RPMI8226 (cell line): ENCODE results near the gene PACSIN1.

Experiments
- DNase-seq: peaks from one replicate; pipeline ENCODE4 v3.0.0-alpha.2; 2015

PACSIN1 gene, protein sequence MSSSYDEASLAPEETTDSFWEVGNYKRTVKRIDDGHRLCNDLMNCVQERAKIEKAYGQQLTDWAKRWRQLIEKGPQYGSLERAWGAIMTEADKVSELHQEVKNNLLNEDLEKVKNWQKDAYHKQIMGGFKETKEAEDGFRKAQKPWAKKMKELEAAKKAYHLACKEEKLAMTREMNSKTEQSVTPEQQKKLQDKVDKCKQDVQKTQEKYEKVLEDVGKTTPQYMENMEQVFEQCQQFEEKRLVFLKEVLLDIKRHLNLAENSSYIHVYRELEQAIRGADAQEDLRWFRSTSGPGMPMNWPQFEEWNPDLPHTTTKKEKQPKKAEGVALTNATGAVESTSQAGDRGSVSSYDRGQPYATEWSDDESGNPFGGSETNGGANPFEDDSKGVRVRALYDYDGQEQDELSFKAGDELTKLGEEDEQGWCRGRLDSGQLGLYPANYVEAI

DNA sequence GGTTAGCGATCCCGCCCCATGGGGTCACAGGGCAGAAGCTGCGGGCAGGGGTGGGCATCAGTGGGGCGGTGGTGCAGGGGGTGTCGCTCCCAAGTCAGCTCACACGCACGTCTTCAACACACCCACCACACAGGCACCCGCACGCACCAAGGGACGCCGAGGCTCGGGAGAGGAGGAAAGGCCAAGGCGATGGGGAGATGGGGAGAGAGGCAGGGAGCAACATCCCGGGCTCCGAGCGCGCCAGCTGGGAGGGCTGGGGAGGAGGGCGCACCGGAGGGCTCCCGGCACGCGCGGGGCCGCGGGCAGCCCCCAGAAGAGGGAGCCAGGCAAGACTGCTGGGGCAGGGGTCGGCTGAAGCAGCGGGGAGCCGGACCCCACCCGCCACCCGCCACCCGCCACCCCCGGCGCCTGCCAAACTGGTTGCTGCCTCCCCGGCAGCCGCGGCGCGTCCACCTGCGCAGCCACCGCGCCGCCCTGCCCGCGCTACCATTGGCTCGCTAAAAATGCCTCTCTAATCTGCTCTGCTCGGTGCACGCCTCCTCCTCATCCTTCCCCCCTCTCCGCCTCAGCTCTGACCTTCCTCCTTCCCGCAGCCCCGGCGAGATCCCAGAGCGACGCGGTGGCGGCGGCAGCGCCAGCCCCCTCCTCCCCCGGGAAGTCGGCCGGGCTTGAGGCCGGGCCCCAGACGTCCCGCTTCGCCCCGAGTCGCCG is at the start of gene PACSIN1:
PACSIN1 (plus strand) TSS at position 546 of the 711 bp plus-strand sequence. CDS start 60,230 bp downstream, outside the sequence.
- peak; percentile 80 for DNase-seq

DNA sequence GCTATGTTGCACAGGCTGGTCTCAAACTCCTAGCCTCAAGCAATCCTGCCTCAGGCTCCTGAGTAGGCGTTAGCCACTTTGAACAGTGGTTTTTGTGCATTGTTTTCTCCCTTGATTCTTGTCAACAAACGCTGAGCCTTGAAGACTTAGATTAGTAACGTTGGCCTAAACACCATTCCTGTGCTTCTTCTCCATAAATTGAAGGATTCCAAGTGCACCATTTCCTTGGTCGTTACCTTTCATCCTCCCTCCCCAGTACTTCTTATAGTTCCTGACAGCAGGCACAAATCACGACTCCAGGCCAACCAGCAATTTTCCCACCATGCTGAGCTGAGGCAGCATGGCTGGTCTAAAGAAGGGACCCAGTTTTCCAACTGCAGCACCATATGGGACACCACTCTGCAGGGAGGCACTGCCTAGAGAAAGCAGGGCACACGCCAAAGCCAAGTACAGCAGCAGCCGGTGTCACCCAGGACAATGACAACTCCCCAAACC is 49.0 kb upstream of the PACSIN1 start:
- no peak for DNase-seq

DNA sequence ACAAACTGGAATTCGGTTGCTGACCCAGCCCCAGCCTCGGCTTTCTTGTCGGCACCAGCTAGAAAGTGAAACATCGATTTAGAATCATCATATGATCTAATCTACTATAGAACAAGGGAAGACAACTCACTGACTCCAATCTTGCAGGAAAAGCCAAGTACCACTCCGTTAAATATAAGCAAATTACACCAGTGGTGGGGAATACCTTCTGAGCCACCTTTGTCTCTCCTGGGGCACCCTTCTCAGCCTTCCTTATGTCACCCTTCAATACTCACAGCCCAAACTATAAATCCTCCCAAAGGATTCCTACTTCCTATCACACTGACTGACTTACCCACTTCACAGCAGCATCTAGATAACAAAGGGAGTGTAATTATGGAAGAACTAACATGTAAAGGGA is 47.5 kb upstream of the PACSIN1 start:
- no peak for DNase-seq

DNA sequence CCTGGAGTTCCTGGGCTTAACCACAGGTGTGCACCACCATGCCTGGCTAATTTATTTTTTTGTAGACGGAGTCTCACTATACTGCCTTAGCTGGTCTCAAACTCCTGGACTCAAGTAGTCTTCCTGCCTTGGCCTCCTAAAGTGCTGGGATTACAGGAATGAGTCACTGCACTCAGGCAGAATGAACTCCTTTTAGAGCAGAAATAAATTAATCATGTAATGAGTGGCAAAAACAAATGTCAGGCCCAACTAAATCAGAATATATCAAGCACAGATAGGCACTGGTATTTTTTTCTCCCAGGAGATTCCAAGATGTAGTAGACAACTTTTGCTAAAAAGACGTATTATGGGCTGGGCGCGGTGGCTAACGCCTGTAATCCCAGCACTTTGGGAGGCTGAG is 42.6 kb upstream of the PACSIN1 start:
- no peak for DNase-seq

DNA sequence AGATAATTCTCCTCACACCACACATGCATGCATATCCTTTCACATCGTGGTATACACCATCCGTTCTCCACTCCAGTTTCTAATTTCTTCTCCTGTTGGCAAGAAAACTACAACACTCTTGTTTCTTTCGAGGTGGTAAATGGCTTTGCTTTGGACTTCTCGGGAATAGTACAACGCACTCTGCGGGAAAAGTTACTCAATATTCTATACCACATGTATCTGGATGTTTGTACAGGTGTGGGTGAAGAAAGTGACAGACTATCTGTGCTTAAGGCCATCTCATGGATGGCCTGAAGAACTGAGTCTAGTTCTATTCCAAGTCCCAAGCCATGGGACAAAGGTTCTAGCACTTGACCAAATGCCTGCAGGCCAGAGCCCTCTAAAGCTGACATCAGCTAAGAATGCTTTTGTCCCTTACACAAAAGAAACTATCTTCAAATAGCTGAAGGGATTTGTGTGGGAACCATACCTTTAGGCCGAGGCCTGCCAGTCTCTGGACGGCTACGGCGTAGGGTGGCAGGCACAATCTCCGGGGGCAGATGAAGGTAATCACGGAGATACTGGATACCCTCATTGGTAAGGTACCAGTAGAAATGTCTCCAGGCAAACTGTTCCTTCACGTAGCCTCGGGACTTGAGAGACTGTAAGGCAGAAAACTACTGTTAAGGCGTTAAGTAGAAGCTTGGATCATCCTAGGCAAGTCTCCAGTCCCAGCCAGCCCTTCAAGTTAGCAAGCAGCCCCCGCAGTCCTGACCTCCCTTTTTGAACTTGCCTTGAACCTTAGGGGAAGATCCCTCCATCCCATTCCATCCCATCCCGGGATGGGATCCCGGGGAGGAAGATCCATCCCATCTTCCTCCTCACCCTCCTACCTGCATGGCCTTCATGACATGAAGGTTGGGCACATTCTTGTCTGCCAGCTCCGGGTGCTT is 41.4 kb upstream of the PACSIN1 start:
- no peak for DNase-seq

- peak; percentile 17 for DNase-seq
Measured at GRCh38 chr6:34425132-34425497, 40.8 kb upstream of the PACSIN1 start.

- DNase-seq: peak; percentile 95
Measured at GRCh38 chr6:34425498-34426410, 40.1 kb upstream of the PACSIN1 start, which contains the start of gene RPS10. RPS10 (minus strand) TSS chr6:34426069; CDS start chr6:34425221, 848 bp downstream.

- no peak for DNase-seq
Measured at GRCh38 chr6:34435916-34436315, 30.0 kb upstream of the PACSIN1 start.

DNA sequence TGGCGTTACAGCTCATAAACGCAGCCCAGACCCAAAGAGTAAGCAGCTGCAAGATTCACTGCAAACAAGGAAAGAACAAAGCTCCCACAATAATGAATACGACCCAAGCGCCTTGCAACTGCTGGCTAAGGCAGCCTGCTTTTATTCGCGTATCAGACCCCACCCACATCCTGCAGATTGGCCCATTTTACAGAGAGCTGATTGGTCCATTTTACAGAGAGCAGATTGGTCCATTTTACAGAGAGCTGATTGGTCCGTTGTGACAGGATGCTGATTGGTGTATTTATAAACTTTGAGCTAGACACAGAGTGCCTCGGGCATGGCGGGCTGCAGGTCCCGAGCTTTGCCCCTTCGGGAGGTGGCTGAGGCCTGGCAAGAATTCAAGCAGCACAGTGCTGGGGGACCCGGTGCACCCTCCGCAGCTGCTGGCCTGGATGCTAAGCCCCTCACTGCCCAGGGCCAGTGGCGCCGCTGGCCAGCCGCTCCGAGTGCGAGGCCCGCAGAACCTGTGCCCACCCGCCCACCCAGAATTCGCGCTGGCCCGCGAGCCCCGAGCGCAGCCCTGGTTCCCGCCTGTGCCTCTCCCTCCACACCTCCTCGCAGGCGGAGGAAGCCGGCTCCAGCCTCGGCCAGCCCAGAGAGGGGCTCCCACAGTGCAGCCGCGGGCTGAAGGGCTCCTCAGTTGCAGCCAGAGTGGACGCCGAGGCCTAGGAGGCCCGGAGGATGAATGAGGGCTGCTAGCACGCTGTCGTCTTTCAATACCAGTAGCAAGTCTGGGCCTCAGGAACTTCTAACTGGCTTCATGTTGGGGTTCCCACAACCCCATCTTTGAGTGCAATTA is 28.9 kb upstream of the PACSIN1 start:
- no peak for DNase-seq

DNA sequence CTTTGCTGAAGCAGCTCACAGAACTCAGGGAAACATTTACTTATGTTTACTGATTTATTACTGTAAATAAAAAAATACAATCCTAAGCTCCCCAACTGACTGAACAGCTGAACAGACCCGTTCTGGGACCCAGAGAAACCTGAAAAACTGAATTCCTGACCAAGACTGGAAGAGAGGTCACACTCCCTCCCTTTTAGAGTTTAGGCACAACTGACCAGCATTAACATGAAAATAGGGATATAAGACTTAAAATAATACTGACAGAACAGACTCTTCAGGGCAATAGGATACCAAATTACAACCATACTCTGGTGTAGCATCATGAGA is 28.3 kb upstream of the PACSIN1 start:
- no peak for DNase-seq

DNA sequence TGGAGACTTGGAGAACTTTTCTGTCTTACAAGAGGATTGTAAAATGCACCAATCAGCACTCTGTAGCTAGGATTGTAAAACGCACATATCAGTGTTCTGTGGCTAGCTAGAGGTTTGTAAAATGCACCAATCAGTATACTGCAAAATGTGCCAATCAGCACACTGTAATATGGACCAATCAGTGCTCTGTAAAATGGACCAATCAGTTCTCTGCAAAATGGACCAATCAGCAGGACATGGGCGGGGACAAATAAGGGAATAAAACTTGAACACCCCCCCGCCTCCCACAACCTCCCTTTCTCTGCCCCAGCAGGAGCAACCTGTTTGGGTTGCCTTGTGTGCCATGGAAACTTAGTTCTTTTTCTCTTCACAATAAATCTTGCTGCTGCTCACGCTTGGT is 27.2 kb upstream of the PACSIN1 start:
- no peak for DNase-seq

DNA sequence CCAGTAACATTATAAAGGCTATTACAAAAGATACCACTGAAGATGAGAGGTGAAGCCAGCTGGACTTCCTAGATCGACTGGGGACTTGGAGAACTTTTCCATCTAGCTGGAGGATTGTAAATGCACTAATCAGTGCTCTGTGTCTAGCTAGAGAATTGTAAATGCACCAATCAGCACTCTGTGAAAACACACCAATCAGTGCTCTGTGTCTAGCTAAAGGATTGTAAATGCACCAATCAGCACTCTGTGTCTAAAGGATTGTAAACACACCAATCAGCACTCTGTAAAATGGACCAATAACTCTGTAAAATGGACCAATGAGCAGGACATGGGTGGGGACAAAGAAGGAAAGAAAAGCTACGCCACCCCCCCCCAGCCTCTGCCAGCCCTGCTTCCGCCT is 26.4 kb upstream of the PACSIN1 start:
- DNase-seq: no peak

DNA sequence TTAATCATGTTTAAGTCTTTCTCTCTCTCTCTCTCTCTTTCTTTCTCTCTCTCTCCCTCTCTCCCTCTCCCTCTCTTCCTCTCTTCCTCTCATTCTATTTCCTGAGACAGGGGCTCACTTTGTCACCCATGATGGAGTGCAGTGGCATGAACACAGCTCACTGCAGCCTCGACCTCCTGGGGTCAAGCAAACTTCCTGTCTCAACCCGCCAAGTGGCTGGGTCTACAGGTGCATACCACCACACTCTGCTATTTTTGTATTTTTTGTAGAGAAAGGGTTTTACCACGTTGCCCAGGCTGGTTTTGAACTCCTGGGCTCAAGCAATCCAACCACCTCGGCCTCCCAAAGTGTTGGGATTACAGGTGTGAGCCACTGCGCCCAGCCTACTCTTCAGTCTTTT is 24.4 kb upstream of the PACSIN1 start:
- no peak for DNase-seq

- DNase-seq: no peak
Measured at GRCh38 chr6:34445313-34445860, 20.5 kb upstream of the PACSIN1 start.

GRCh38 chr6:34447386-34447785 is 18.5 kb upstream of the PACSIN1 start:
- no peak for DNase-seq

GRCh38 chr6:34447910-34448309 is 18.0 kb upstream of the PACSIN1 start:
- peak; percentile 91 for DNase-seq

DNA sequence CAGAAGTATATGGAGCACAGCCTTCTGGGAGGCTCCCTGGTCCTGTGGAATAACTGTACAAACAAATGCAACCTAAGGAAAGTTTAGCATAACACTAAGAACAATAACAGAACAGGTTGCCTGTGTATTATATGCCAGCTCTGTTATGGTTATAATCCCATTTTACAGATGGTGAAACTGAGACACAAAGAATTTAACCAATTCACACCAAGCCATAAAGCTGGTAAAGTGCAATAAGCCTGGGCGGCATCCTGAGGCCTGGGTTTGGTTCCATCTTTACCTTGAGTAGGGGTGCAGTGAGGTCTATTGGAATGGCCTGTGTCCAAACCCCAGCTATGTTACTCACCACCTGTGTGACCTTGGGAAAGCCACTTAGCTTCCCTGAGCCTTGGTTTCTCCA is 14.7 kb upstream of the PACSIN1 start:
- DNase-seq: no peak

DNA sequence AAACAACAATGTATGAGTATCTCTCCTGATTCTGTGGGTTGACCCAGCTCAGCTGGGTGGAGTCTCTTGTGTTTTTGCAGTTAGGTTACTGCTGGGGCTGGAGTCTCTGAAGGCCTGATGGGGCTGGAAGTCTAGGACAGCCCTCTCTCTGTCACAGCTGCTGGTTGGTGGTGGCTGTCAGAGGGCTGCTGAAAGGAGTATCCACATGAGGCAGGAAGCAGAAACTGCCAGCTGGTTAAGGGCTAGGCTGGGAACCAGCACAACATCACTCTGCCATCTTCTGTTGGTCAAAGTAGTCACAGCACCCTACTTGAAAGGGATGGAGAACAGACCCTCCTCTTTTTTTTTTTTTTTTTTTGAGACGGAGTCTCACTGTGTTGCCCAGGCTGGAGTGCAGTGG is 10.0 kb upstream of the PACSIN1 start:
- peak; percentile 40 for DNase-seq

GRCh38 chr6:34457382-34457741 is 8.5 kb upstream of the PACSIN1 start:
- peak; percentile 27 for DNase-seq
